Measurements from ENCODE around the gene PDE6A. TPM values are rescaled to one million over a fixed set of nuclear protein-coding genes. Genes with fewer than 3 reads are reported as not detected.

The PDE6A gene
- total RNA-seq, 4 donors from 2014 or later: 0.04 to 3.8 (median 2.2) TPM

- TF ChIP-seq CTCF (IDR thresholded peaks at IDR 0.05): no peak
- no peak for TF ChIP-seq POLR2A (IDR thresholded peaks at IDR 0.05)
- Histone ChIP-seq H3K27ac (peak overlapping the region in 2 of 4 donors; percentile 54 to 79), H3K36me3 (no peaks in the 10 kb centered on the region), H3K9me3 (no peaks in the 10 kb centered on the region), H3K4me1 (peaks cover 2 to 54% (median 5%) of the 10 kb centered on the region in 3 donors), H3K4me3 (no peak overlapping the region), H3K27me3 (no peaks in the 10 kb centered on the region)
- WGBS, 2 donors: 86 to 88% methylated on average over 1 of the region's 1 CpG
- intact Hi-C loops (cut with DNase I): no loop called here
- no peak for DNase-seq
These were observed 50.4 kb downstream of the PDE6A start for GRCh38 chr5:149894237-149894636.

GRCh38 chr5:149893403-149893931, 51.1 kb downstream of the PDE6A start:
- Histone ChIP-seq H3K4me3 (no peak overlapping the region), H3K4me1 (peaks cover 2 to 54% (median 5%) of the 10 kb centered on the region in 3 donors), H3K27me3 (no peaks in the 10 kb centered on the region), H3K36me3 (no peaks in the 10 kb centered on the region), H3K27ac (peak overlapping the region in 2 of 4 donors; percentile 54 to 79), H3K9me3 (no peaks in the 10 kb centered on the region)
- TF ChIP-seq CTCF (IDR thresholded peaks at IDR 0.05) (no peak), POLR2A (IDR thresholded peaks at IDR 0.05) (no peak)
- 38 to 71% methylated on average over 1 of the region's 1 CpG for WGBS, 2 donors
- intact Hi-C loops (cut with DNase I): no loop called here
- DNase-seq: no peak

GRCh38 chr5:149892594-149892993, 52.0 kb downstream of the PDE6A start:
- Histone ChIP-seq H3K36me3 (no peaks in the 10 kb centered on the region), H3K27me3 (no peaks in the 10 kb centered on the region), H3K4me3 (no peak overlapping the region), H3K27ac (no peak overlapping the region), H3K4me1 (peaks cover 2 to 57% (median 5%) of the 10 kb centered on the region in 3 donors), H3K9me3 (no peaks in the 10 kb centered on the region)
- 85 to 92% methylated on average over 3 to 5 of the region's 5 CpGs for WGBS, 2 donors
- intact Hi-C loops (cut with DNase I): no loop called here
- TF ChIP-seq POLR2A (IDR thresholded peaks at IDR 0.05): no peak
- TF ChIP-seq CTCF (IDR thresholded peaks at IDR 0.05): no peak
- DNase-seq: no peak

GRCh38 chr5:149888280-149888679, 56.3 kb downstream of the PDE6A start:
- DNase-seq: no peak
- Histone ChIP-seq H3K4me3 (no peak overlapping the region), H3K27ac (peak overlapping the region in 1 of 4 donors; percentile 79), H3K27me3 (no peaks in the 10 kb centered on the region), H3K4me1 (peaks cover 0 to 46% (median 14%) of the 10 kb centered on the region in 3 donors), H3K36me3 (no peaks in the 10 kb centered on the region), H3K9me3 (no peaks in the 10 kb centered on the region)
- 79 to 81% methylated on average over 1 of the region's 1 CpG for WGBS, 2 donors
- no peak for TF ChIP-seq POLR2A (IDR thresholded peaks at IDR 0.05)
- TF ChIP-seq CTCF (IDR thresholded peaks at IDR 0.05): no peak
- intact Hi-C loops (cut with DNase I): no loop called here

- intact Hi-C loops (cut with DNase I): no loop called here
- Histone ChIP-seq H3K4me1 (peaks cover 0 to 44% (median 17%) of the 10 kb centered on the region in 3 donors), H3K4me3 (no peak overlapping the region), H3K9me3 (no peaks in the 10 kb centered on the region), H3K27ac (peak overlapping the region in 2 of 4 donors; percentile 76 to 79), H3K36me3 (no peaks in the 10 kb centered on the region), H3K27me3 (no peaks in the 10 kb centered on the region)
- WGBS, 2 donors: 47 to 64% methylated on average over 7 to 10 of the region's 10 CpGs
- TF ChIP-seq POLR2A (IDR thresholded peaks at IDR 0.05): no peak
- no peak for TF ChIP-seq CTCF (IDR thresholded peaks at IDR 0.05)
- no peak for DNase-seq
These were observed 56.9 kb downstream of the PDE6A start for GRCh38 chr5:149887622-149888183.
